ENCODE results near the gene ADAM12. TPM values are rescaled to one million over a fixed set of nuclear protein-coding genes. Genes with fewer than 3 reads are reported as not detected.
A peak's percentile ranks its signal among the peaks of the same experiment; 100 is the strongest.

The ADAM12 gene
- polyA plus RNA-seq, 1 of the 3 experiments (the other 2 are of a cell fraction) = 25.0 TPM

GRCh38 chr10:126222736-126223511 lies 165.4 kb downstream of the ADAM12 start:
- TF ChIP-seq GATA2 (CRISPR knock-in tag; IDR thresholded peaks at IDR 0.05) (no peak), TAF1 (IDR thresholded peaks at IDR 0.05; ENCODE audit: borderline replicate concordance, low read depth, low read length) (no peak), JUND (IDR thresholded peaks at IDR 0.05) (no peak), MEF2A (IDR thresholded peaks at IDR 0.05; ENCODE audit: borderline replicate concordance, low read depth) (no peak), RCOR1 (IDR thresholded peaks at IDR 0.05; ENCODE audit: low read length) (no peak), NFIC (IDR thresholded peaks at IDR 0.05; ENCODE audit: borderline replicate concordance) (0 out of 2 replicates have a peak, but pooled peaks have one; percentile 23)
- H3K27me3 ChIP-seq (ENCODE audit: insufficient read depth) = no peaks in the 10 kb centered on the region
- peaks cover 9% of the 10 kb centered on the region for H3F3A ChIP-seq (replicated peaks; ENCODE audit: insufficient read depth)
- no peaks in the 10 kb centered on the region for H3K79me2 ChIP-seq (ENCODE audit: insufficient read depth)
- H3K9me3 ChIP-seq = no peaks in the 10 kb centered on the region
- no peaks in the 10 kb centered on the region for H3K36me3 ChIP-seq (replicated peaks in 1 of 2; ENCODE audit: control insufficient read depth in 1 of 2, insufficient read depth in 2 of 2, low read length in 1 of 2)
- no peak for DNase-seq
- H3K4me2 ChIP-seq = no peak overlapping the region
- peak overlapping the region in 1 of 2 experiments; percentile 65; a peak in 2 of 4 replicates for H3K27ac ChIP-seq (ENCODE audit: low read depth in 2 of 2, low read length in 1 of 2)
- no peak overlapping the region for H3K4me3 ChIP-seq (ENCODE audit: low read depth in 2 of 2, low read length in 1 of 2)
- H4K20me1 ChIP-seq (ENCODE audit: insufficient read depth) = no peaks in the 10 kb centered on the region
- POLR2A ChIA-PET = no interaction called here
- peaks cover 3 to 5% of the 10 kb centered on the region in 2 experiments; a peak in 1 of 4 replicates for H3K4me1 ChIP-seq (ENCODE audit: control insufficient read depth in 1 of 2, insufficient read depth in 2 of 2, low read depth in 1 of 2, low read length in 1 of 2)
- 68% methylated on average over 4 of the region's 4 CpGs for WGBS (ENCODE audit: low lambda C conversion rate)
- CTCF ChIA-PET = interaction anchor here (2.5 kb wide), 1 partner anchor 164 kb away, joined by 8 read pairs; no protein-coding TSS in a partner anchor
- H3K9ac ChIP-seq = peak overlapping the region; percentile 4; the same call in 1 of the 2 replicates
- H2AFZ ChIP-seq (ENCODE audit: low read depth) = peak overlapping the region; percentile 44; the same call in 1 of the 2 replicates
- H3K9me2 ChIP-seq = no peaks in the 10 kb centered on the region

- DNase-seq = no peak
- ChIA-PET POLR2A (no interaction called here), CTCF (interaction anchor here (0.8 kb wide), 1 partner anchor 165 kb away, joined by 3 read pairs; no protein-coding TSS in a partner anchor)
- H3K9me2 ChIP-seq = no peaks in the 10 kb centered on the region
- H3K4me2 ChIP-seq = no peak overlapping the region
- no peak for TF ChIP-seq RAD21 (IDR thresholded peaks at IDR 0.05; ENCODE audit: low read length)
- TF ChIP-seq USF2 (IDR thresholded peaks at IDR 0.05; ENCODE audit: borderline replicate concordance, low read depth, low read length) = no peak
- no peak for TF ChIP-seq YY1 (IDR thresholded peaks at IDR 0.05; ENCODE audit: low read depth)
- no peak for TF ChIP-seq USF1 (IDR thresholded peaks at IDR 0.05; ENCODE audit: borderline replicate concordance, low read depth)
- no peak for TF ChIP-seq RFX5 (IDR thresholded peaks at IDR 0.05; ENCODE audit: low read length)
- TF ChIP-seq GATA2 (CRISPR knock-in tag; IDR thresholded peaks at IDR 0.05) = no peak
- no peak for TF ChIP-seq TAF1 (IDR thresholded peaks at IDR 0.05; ENCODE audit: borderline replicate concordance, low read depth, low read length)
- TF ChIP-seq IRF3 (IDR thresholded peaks at IDR 0.05; ENCODE audit: low read depth, low read length) = no peak
- no peak for TF ChIP-seq GABPA (IDR thresholded peaks at IDR 0.05; ENCODE audit: low read depth)
- no peak for TF ChIP-seq ZBTB33 (IDR thresholded peaks at IDR 0.05; ENCODE audit: borderline replicate concordance, low read depth)
- TF ChIP-seq SIN3A (IDR thresholded peaks at IDR 0.05; ENCODE audit: borderline replicate concordance, low read depth, low read length) = no peak
- TF ChIP-seq MEF2A (IDR thresholded peaks at IDR 0.05; ENCODE audit: borderline replicate concordance, low read depth) = no peak
- H3K79me2 ChIP-seq (ENCODE audit: insufficient read depth) = no peaks in the 10 kb centered on the region
- H3F3A ChIP-seq (replicated peaks; ENCODE audit: insufficient read depth) = peaks cover 10% of the 10 kb centered on the region
- H3K4me3 ChIP-seq (ENCODE audit: low read depth in 2 of 2, low read length in 1 of 2) = no peak overlapping the region
- no peaks in the 10 kb centered on the region for H4K20me1 ChIP-seq (ENCODE audit: insufficient read depth)
- H2AFZ ChIP-seq (ENCODE audit: low read depth) = no peak overlapping the region
- H3K4me1 ChIP-seq (ENCODE audit: control insufficient read depth in 1 of 2, insufficient read depth in 2 of 2, low read depth in 1 of 2, low read length in 1 of 2) = peaks cover 0 to 3% of the 10 kb centered on the region in 2 experiments; a peak in 1 of 4 replicates
- 98% methylated on average over 5 of the region's 5 CpGs for WGBS (ENCODE audit: low lambda C conversion rate)
- no peaks in the 10 kb centered on the region for H3K27me3 ChIP-seq (ENCODE audit: insufficient read depth)
- H3K9ac ChIP-seq = no peak overlapping the region
- no peaks in the 10 kb centered on the region for H3K9me3 ChIP-seq
- H3K36me3 ChIP-seq (replicated peaks in 1 of 2; ENCODE audit: control insufficient read depth in 1 of 2, insufficient read depth in 2 of 2, low read length in 1 of 2) = no peaks in the 10 kb centered on the region
- no peak overlapping the region; a peak in 1 of 4 replicates for H3K27ac ChIP-seq (ENCODE audit: low read depth in 2 of 2, low read length in 1 of 2)
Measured at GRCh38 chr10:126221874-126222273, 166.4 kb downstream of the ADAM12 start.

All from SK-N-SH (cell line).